ENCODE measurements around the gene MBP.

- TF ChIP-seq POLR2A (IDR thresholded peaks at IDR 0.05; ENCODE audit: low read depth, low read length) = no peak
- no peak for TF ChIP-seq TAF1 (IDR thresholded peaks at IDR 0.05; ENCODE audit: low read depth, low read length)
- no peak for TF ChIP-seq POLR2AphosphoS5 (IDR thresholded peaks at IDR 0.05; ENCODE audit: low read depth, low read length)
- no peak for TF ChIP-seq POU2F2 (IDR thresholded peaks at IDR 0.05; ENCODE audit: low read depth, low read length)
- TF ChIP-seq SPI1 (IDR thresholded peaks at IDR 0.05; ENCODE audit: low read depth, low read length) = no peak
- TF ChIP-seq PAX5 (IDR thresholded peaks at IDR 0.05; ENCODE audit: insufficient read depth, low read length, severe bottlenecking) = no peak
Measured at GRCh38 chr18:76985156-76985950, 147.2 kb downstream of the MBP start.

All from GM12891 (cell line).